Astrocyte of the spinal cord (primary cell): ENCODE measurements around the gene DNER.

Source experiments
- DNase-seq: peaks from one replicate; pipeline ENCODE4 v3.0.0; 2011; ENCODE audit warnings: low read depth, low spot score
- H3K4me3 ChIP-seq: 2 replicates; pipeline ENCODE4 v1.5.1; 2011; ENCODE audit warnings: low read depth, mild to moderate bottlenecking, low read length, moderate library complexity
- in situ Hi-C: cut with HindIII; loops from 2 replicates; pipeline ENCODE4 v1.10.0; 2017; ENCODE audit warnings: low sequenced_read_pairs
- TF ChIP-seq, protein P1 (sequence below): IDR thresholded peaks from 2 replicates; pipeline ENCODE4 v1.5.1; 2012; ENCODE audit warnings: low read depth, mild to moderate bottlenecking, low read length, inconsistent platforms

The DNER gene

DNA sequence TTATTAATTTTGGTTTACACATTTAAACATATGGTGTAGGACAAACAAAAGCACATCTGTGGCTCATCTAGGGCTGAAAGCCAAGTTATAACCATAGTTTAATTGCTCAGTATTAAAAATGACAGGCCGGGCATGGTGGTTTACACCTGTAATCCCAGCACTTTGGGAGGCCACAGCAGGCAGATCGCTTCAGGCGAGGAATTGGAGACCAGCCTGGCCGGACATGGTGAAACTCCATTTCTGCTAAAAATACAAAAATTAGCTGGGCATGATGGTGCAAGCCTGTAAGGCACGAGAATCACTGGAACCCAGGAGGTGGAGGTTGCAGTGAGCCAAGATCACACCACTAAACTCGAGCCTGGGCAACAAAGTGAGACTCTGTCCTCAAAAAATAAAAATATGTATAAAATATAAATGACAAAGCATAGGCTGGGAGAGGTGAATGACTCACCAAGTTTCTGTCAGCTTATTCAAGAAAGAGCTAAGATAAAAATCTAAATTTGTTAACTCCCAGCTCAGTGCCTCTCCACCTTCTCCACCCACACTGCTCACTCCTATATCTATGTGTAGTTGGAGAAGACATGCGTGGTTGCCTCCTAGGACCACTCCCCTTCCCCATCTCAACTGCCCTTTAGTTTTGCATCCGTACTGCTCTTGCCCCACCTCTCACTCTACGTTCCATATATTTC lies 364.1 kb downstream of the DNER start:
- DNase-seq = no peak
- no peak overlapping the region for H3K4me3 ChIP-seq
- in situ Hi-C loops = no loop called here
- TF ChIP-seq, protein P1, sequence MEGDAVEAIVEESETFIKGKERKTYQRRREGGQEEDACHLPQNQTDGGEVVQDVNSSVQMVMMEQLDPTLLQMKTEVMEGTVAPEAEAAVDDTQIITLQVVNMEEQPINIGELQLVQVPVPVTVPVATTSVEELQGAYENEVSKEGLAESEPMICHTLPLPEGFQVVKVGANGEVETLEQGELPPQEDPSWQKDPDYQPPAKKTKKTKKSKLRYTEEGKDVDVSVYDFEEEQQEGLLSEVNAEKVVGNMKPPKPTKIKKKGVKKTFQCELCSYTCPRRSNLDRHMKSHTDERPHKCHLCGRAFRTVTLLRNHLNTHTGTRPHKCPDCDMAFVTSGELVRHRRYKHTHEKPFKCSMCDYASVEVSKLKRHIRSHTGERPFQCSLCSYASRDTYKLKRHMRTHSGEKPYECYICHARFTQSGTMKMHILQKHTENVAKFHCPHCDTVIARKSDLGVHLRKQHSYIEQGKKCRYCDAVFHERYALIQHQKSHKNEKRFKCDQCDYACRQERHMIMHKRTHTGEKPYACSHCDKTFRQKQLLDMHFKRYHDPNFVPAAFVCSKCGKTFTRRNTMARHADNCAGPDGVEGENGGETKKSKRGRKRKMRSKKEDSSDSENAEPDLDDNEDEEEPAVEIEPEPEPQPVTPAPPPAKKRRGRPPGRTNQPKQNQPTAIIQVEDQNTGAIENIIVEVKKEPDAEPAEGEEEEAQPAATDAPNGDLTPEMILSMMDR = no peak

DNA sequence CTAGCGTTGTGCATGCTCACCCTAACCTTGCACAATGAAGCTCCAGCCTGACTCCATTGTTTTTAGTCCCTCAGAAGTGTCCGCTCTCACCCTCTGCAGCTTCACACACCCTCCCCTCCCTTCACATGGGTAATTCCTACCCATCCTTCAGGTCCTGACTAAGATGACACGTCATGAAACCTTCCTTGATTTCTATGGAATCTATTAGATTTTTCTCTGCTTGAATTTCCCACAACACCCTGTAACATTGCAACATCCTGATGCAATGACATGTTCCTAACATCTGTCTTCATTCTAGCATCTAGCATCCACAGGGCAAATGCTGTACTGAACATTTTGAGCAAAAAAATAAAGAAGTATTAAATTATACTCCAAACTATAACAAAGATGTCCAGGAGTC lies 366.2 kb downstream of the DNER start:
- TF ChIP-seq, protein P1 = no peak
- in situ Hi-C loops = no loop called here
- no peak for DNase-seq
- H3K4me3 ChIP-seq = no peak overlapping the region

DNA sequence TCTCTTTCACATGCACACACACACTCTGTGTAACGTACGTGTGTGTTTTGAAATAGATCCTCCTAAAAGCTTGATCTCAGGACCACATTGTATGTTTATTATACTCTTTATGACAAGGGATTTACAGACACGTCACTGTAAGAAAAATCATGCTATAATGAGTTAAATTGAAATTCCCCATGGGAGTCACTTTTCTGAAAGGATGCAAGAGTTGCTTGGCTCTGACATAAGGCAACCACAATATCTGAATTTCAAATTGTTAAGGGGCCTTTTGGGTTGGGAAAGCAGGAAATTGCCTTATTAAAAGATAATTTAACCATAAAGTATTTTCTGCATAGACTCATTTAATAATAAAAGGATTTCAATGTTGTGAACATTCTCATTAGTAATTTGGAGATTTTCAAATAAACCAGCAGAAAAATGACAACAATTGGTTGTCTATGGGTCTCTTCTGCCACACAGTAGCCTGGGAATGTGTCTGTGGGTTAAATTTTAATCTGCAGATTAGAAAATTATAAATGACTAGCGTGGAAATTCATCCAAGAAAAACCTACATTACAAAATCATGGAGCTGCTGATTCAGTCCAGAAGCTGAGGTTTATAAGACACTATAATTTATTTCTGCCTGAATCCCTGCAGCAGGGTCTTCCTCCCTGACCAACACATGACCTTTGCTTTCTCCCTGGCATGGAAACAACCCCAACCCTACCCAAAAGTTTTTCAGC lies 367.4 kb downstream of the DNER start:
- H3K4me3 ChIP-seq = no peak overlapping the region
- no peak for DNase-seq
- TF ChIP-seq, protein P1 = no peak
- in situ Hi-C loops = no loop called here

DNA sequence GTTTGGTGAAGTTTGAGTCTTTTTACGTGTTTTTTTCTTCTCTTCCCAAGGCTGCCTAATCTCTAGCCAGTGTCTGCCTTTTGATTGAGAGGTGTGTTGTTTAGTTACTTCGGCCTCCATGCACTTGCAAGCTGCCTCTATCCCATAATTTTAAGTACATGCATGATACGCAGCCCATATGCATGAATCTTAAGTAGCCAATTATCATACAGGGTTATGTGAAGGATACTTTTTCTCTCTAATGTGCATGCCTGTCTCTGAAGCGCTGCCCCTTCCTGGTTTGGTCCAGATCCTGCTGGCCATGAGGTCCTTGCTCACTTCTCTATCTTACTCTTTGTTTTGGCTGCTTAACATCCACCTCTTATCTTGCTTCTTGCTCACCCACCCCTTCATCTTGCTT lies 369.4 kb downstream of the DNER start:
- no peak overlapping the region for H3K4me3 ChIP-seq
- TF ChIP-seq, protein P1 = no peak
- DNase-seq = no peak
- in situ Hi-C loops = no loop called here

DNA sequence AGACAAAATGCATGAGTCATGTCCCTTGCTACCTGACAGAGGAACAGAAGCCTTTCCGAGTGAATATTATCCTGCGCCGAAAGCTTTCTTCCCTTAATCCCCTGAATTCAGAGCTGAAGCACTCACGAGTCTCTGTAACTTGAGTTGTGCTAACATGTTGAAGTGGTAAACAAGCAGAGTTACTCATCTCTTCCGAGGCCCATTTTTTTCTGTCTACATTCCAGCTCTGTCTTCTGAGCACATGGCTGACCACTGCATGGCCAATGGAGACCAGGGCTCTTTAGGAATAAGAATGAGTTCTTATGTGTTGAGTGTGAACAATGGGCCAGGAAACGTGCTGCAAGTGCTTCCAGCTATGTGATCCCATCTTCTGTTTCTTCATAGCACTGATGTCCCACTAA lies 370.2 kb downstream of the DNER start:
- DNase-seq = peak; percentile 49
- in situ Hi-C loops = no loop called here
- TF ChIP-seq, protein P1 = no peak
- no peak overlapping the region for H3K4me3 ChIP-seq

DNA sequence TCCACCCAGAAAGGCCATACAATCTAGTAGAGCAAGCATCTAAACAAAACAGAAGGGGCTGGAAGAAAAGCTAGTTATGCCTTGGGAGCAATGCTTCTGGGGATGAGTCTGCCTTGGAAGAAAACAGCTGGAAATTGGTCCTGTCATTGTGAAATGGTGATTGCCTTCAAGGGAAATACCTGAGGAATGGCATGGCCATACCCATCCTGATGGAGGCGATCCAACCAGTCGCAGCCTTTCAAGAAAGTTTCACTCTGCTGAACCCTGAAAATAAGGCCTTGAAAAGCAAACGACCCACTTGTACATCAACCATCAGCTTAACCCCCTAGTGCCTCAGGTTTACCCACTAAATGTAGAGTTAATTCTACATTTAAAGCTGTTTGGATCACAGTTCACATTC lies 370.7 kb downstream of the DNER start:
- TF ChIP-seq, protein P1 = no peak
- no peak for DNase-seq
- in situ Hi-C loops = no loop called here
- H3K4me3 ChIP-seq = no peak overlapping the region
